GM06990 (cell line): ENCODE measurements around the gene ZNF12.

ENCODE experiments used
- DNase-seq: peaks from one replicate; pipeline ENCODE4 v3.0.0-alpha.2; 2011; ENCODE audit not compliant: insufficient read length; ENCODE audit errors: extremely low read depth
- H3K27me3 ChIP-seq: replicated peaks from 2 replicates; pipeline ENCODE4 v1.6.0; 2011; ENCODE audit warnings: low read length; ENCODE audit not compliant: control insufficient read depth, insufficient read depth
- H3K36me3 ChIP-seq: 2 replicates; pipeline ENCODE4 v1.5.1; 2011; ENCODE audit warnings: low read length; ENCODE audit not compliant: control insufficient read depth, insufficient read depth
- H3K4me3 ChIP-seq: replicated peaks from 2 replicates; pipeline ENCODE4 v1.5.1; 2011; ENCODE audit warnings: low read depth, mild to moderate bottlenecking, control low read depth, low read length
- TF ChIP-seq, protein P1 (sequence below): IDR thresholded peaks from 2 replicates; pipeline ENCODE4 v1.5.1; 2011; ENCODE audit warnings: low read length, control low read depth, mild to moderate bottlenecking, inconsistent platforms; ENCODE audit not compliant: insufficient read depth, poor library complexity, severe bottlenecking

The ZNF12 gene

DNA sequence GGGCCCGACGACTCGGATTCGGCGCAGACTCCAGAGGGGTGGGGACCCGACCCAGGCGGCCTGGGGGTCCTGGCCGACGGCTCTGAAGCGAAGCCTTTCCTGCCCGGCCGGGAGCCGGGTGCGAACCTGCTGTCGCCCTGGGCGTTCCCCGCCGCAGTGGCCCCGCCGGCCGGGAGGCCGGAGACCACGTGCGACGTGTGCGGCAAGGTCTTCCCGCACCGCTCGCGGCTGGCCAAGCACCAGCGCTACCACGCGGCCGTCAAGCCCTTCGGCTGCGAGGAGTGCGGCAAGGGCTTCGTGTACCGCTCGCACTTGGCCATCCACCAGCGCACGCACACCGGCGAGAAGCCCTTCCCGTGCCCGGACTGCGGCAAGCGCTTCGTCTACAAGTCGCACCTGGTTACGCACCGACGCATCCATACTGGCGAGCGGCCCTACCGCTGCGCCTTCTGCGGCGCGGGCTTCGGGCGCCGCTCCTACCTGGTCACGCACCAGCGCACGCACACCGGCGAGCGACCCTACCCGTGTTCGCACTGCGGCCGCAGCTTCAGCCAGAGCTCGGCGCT lies 54.2 kb downstream of the ZNF12 start:
- peaks cover 38% of the 10 kb centered on the region for H3K36me3 ChIP-seq
- no peak overlapping the region for H3K4me3 ChIP-seq
- TF ChIP-seq, protein P1, sequence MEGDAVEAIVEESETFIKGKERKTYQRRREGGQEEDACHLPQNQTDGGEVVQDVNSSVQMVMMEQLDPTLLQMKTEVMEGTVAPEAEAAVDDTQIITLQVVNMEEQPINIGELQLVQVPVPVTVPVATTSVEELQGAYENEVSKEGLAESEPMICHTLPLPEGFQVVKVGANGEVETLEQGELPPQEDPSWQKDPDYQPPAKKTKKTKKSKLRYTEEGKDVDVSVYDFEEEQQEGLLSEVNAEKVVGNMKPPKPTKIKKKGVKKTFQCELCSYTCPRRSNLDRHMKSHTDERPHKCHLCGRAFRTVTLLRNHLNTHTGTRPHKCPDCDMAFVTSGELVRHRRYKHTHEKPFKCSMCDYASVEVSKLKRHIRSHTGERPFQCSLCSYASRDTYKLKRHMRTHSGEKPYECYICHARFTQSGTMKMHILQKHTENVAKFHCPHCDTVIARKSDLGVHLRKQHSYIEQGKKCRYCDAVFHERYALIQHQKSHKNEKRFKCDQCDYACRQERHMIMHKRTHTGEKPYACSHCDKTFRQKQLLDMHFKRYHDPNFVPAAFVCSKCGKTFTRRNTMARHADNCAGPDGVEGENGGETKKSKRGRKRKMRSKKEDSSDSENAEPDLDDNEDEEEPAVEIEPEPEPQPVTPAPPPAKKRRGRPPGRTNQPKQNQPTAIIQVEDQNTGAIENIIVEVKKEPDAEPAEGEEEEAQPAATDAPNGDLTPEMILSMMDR = no peak
- H3K27me3 ChIP-seq = no peaks in the 10 kb centered on the region
- DNase-seq = no peak

DNA sequence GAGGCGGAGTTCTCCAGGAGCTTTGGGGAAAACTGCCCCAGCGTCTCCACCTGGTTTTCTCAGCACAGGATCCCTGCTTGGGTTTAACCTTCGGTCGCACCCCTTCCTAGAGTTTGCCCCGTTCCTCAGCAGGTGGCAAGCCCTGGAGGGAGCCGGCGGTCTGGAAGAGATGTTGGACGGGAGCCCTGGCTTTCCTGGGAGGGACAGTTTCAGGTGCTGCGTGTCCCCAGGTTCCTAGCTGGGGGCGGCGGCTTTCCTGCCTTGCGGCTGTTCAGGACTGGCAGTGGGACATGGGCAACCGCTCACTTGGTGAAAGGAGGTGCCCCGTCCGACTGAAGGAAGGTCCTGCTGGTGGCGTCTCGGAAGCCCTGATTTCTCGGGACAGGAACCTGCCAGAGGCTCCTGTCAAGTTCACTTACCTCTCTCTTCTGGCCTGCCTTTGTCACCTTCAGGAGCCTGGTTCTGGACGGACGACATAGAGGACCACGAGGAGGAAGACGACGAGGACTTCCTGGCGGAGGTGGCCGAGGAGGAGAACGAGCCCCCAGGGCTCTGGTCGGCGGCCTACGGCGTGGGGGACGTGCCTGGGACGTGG lies 54.8 kb downstream of the ZNF12 start:
- TF ChIP-seq, protein P1 = no peak
- no peak for DNase-seq
- H3K4me3 ChIP-seq = no peak overlapping the region
- peaks cover 41% of the 10 kb centered on the region for H3K36me3 ChIP-seq
- no peaks in the 10 kb centered on the region for H3K27me3 ChIP-seq

DNA sequence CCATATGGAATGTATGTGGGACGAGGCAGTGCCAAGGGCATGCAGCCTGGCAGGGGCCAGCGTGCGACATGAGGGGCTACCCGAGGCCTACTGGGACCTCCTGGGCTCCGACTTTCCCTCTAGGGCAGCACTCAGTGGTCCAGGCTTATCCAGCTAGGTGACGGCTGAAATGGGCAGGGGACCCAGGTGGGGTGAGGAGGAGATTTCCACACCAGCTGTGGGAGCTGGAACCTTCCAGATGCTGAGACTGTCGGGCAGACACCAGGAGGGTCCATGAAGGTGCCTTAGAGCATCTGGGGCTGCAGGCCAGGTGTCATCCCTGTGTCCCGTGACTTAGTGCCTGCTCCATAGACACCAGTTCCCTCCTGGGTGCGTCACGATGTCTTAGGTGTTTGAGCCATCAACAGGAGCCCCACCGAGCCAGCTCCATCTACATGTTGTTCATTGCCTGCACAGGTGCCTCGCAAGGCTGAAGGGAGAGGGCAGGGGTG lies 56.2 kb downstream of the ZNF12 start:
- no peak overlapping the region for H3K4me3 ChIP-seq
- TF ChIP-seq, protein P1 = no peak
- H3K36me3 ChIP-seq = peaks cover 44% of the 10 kb centered on the region
- no peaks in the 10 kb centered on the region for H3K27me3 ChIP-seq
- no peak for DNase-seq

DNA sequence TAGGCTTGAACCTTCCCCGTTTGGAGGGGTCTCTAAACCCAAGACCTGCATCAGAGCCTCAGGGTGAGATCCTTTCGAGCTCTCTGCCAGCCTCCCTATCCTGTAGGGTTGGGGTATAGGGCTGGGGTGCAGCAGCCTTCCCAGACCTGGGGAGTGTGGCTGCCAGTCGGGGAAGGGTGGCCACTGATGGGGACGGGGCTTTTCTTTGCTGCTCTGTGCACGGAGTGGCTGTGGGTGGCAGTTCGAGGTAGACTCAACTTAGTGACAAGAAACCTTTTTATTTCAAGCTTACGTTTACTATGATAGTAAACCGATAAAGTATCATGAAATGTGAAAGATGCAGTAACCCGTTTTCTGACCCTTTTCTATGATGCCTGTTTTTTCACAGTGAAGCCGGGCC lies 56.7 kb downstream of the ZNF12 start:
- H3K36me3 ChIP-seq = peaks cover 43% of the 10 kb centered on the region

DNA sequence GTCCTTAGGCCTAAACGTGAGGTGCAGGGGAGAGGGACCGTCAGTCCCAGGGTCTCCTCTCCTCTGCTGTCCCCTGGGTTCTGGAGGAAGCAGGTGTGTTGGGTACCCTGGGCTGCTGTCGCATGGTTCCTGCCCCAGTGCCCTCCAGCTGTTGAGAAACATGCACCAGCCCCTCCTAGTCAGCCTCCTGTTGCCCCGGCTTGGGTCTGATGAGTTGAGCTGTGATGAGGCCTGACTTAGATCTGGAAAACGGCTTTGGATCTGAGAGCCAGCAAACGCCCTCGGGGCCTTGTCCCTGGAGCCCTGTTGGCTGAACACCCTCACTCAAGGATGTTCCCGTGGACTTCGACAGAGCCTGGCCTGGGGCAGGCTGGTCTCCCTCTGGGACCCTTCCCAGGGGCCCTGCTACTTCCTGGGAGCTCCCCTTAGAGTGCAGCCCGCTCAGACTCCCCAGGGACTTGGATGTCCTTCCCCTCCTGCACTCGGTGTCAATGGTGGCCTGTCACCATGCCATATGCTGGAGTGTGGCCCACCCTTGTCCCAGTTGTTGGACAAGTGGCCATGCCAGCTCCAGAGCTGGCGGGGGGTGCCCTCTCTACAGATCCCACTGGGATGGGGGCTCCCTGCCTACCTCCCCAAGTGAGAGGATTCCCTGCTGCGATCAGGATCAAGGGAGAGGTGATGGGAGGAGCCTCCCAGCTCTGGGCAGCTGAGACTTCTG lies 57.3 kb downstream of the ZNF12 start:
- DNase-seq = no peak
- peaks cover 49% of the 10 kb centered on the region for H3K36me3 ChIP-seq
- TF ChIP-seq, protein P1 = no peak
- no peaks in the 10 kb centered on the region for H3K27me3 ChIP-seq
- no peak overlapping the region for H3K4me3 ChIP-seq

More for the DNA sequence above, 56.7 kb downstream of the ZNF12 start:
- TF ChIP-seq, protein P1 = no peak
- no peak overlapping the region for H3K4me3 ChIP-seq
- no peaks in the 10 kb centered on the region for H3K27me3 ChIP-seq
- DNase-seq = no peak
